ENCODE data around the gene KLHDC7B. TPM values are rescaled to one million over a fixed set of nuclear protein-coding genes. Genes with fewer than 3 reads are reported as not detected.
"Not testable (repeated sequence)": the region's sequence is repeated elsewhere in the genome, so short reads cannot be mapped to it uniquely, and the experiment has no call there.

KLHDC7B gene
- total and polyA plus RNA-seq, 12 donors = 0.06 to 0.69 (median 0.19) TPM; not detected in 2

DNA sequence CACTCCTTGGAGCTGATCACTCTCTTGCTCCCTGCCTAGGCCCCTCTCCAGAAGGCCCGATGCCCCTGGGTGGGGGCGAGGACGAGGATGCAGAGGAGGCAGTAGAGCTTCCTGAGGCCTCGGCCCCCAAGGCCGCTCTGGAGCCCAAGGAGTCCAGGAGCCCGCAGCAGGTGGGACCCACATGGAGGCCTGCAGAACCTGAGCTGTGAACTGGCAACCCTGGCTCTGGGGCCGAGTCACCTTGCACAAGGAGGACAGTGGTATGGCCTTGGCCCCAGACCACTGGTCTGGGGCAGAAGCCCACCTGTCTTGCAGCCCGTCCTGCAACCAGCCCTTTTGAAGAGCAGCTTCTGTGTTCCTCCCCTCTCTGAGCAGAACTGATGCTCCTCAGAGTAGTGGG is 26.5 kb upstream of the KLHDC7B start:
- DNase-seq = no peak
- peaks cover 1 to 5% of the 10 kb centered on the region in 2 donors for H3K4me1 ChIP-seq (replicated peaks in 1 of 2)
- TF ChIP-seq POLR2A (IDR thresholded peaks at IDR 0.05) = no peak
- TF ChIP-seq, protein P1, sequence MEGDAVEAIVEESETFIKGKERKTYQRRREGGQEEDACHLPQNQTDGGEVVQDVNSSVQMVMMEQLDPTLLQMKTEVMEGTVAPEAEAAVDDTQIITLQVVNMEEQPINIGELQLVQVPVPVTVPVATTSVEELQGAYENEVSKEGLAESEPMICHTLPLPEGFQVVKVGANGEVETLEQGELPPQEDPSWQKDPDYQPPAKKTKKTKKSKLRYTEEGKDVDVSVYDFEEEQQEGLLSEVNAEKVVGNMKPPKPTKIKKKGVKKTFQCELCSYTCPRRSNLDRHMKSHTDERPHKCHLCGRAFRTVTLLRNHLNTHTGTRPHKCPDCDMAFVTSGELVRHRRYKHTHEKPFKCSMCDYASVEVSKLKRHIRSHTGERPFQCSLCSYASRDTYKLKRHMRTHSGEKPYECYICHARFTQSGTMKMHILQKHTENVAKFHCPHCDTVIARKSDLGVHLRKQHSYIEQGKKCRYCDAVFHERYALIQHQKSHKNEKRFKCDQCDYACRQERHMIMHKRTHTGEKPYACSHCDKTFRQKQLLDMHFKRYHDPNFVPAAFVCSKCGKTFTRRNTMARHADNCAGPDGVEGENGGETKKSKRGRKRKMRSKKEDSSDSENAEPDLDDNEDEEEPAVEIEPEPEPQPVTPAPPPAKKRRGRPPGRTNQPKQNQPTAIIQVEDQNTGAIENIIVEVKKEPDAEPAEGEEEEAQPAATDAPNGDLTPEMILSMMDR (IDR thresholded peaks at IDR 0.05) = no peak
- no peak overlapping the region for H3K4me3 ChIP-seq
- 93 to 100% (median 96%) methylated on average over 1 to 8 of the region's 8 CpGs for WGBS, 4 donors
- no peak overlapping the region for H3K27ac ChIP-seq
- peaks cover 0 to 54% of the 10 kb centered on the region in 2 donors for H3K36me3 ChIP-seq (replicated peaks in 1 of 2)
- intact Hi-C loops (cut with DNase I) = no loop called here
- H3K27me3 ChIP-seq = no peaks in the 10 kb centered on the region
- no peaks in the 10 kb centered on the region for H3K9me3 ChIP-seq (replicated peaks in 1 of 3)

DNA sequence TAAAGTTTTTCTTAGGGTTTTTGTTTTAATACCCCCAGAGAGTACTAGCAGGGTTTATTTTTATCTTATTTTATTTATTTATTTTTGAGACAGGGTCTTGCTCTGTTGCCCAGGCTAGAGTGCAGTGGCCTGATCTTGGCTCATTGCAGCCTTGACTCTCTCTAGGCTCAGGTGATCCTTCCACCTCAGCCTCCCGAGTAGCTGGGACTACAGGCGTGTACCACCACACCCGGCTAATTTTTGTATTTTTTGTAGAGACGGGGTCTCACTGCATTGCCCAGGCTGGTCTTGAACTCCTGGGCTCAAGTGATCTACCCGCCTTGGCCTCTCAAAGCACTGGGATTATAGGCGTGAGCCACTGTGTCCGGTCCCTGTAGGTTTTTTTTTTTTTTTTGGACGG is 25.5 kb upstream of the KLHDC7B start:
- DNase-seq; H3K9me3 ChIP-seq (replicated peaks in 1 of 3); H3K4me3 ChIP-seq; intact Hi-C loops (cut with DNase I); H3K27me3 ChIP-seq; H3K27ac ChIP-seq: not testable (repeated sequence)
- WGBS, 4 donors = 91 to 99% (median 96%) methylated on average over 8 of the region's 8 CpGs
- Histone ChIP-seq H3K36me3 (replicated peaks in 1 of 2) (peaks cover 0 to 54% of the 10 kb centered on the region in 2 donors), H3K4me1 (replicated peaks in 1 of 2) (peaks cover 11 to 13% of the 10 kb centered on the region in 2 donors)

DNA sequence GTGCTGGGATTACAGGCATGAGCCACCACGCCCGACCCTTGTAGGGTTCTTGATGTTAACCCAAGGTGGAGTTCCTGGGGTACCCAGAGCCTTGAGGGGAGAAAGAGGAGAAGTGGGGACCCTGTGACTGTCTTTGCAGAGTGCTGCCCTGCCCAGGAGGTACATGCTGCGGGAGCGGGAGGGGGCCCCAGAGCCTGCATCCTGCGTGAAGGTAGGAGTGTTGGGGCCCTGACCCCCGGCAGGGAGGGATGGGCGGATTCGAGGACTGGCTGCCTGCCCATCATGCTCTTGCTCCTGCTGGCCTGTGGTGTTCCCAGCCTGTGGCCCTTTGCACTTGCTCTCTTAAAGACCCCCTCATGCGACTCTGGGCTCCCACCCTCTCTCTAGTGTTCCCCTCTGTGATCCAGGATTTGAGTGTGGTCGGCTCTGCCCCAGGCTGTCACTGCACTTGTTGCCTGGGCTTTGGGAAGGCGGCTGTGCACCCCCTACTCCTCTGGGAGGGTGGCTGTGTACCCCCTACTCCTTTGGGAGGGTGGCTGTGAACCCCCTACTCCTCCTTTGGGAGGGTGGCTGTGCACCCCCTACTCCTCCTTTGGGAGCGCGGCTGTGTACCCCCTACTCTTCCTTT is 24.8 kb upstream of the KLHDC7B start:
- Histone ChIP-seq H3K4me1 (replicated peaks in 1 of 2) (peaks cover 11 to 13% of the 10 kb centered on the region in 2 donors), H3K27me3 (no peaks in the 10 kb centered on the region), H3K27ac (no peak overlapping the region), H3K4me3 (no peak overlapping the region), H3K9me3 (replicated peaks in 1 of 3) (no peaks in the 10 kb centered on the region), H3K36me3 (replicated peaks in 1 of 2) (peaks cover 0 to 54% of the 10 kb centered on the region in 2 donors)
- intact Hi-C loops (cut with DNase I) = no loop called here
- TF ChIP-seq, protein P1 (IDR thresholded peaks at IDR 0.05) = no peak
- TF ChIP-seq POLR2A (IDR thresholded peaks at IDR 0.05) = no peak
- 91 to 98% (median 94%) methylated on average over 5 to 13 of the region's 13 CpGs for WGBS, 4 donors
- DNase-seq = peak in 1 of 7 donors; percentile 15

DNA sequence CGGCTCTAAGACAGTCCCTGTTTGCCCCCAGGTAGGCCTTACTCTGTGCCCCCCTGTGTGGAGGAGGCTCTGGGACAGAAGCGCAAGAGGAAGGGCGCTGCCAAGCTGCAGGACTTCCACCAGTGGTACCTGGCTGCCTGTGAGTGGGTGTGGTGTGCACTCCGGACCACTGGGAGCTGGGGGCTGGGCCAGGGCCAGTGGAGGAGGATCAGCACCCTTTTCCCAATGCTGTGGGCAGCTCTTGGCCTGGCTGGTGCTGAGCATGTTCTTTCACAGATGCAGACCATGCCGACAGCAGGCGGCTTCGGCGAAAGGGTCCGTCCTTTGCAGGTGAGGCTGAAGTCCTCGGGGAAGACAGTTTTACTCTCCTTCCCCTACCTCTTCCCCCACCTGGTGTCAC is 24.0 kb upstream of the KLHDC7B start:
- 89 to 100% (median 93%) methylated on average over 1 to 10 of the region's 10 CpGs for WGBS, 4 donors
- TF ChIP-seq, protein P1 (IDR thresholded peaks at IDR 0.05) = no peak
- TF ChIP-seq POLR2A (IDR thresholded peaks at IDR 0.05) = no peak
- Histone ChIP-seq H3K27ac (no peak overlapping the region), H3K4me3 (no peak overlapping the region), H3K4me1 (replicated peaks in 1 of 2) (peaks cover 18 to 20% of the 10 kb centered on the region in 2 donors), H3K36me3 (replicated peaks in 1 of 2) (peaks cover 0 to 54% of the 10 kb centered on the region in 2 donors), H3K27me3 (no peaks in the 10 kb centered on the region), H3K9me3 (replicated peaks in 1 of 3) (no peaks in the 10 kb centered on the region)
- intact Hi-C loops (cut with DNase I) = no loop called here
- DNase-seq = no peak

All from adrenal gland (tissue), 12 donors.